PFSK-1 (cell line): ENCODE data around the gene EGFL7.

Experiments used
- POLR2AphosphoS5 ChIP-seq: IDR thresholded peaks from 2 replicates; pipeline ENCODE4 v1.6.1; 2012; ENCODE audit warnings: low read depth, mild to moderate bottlenecking, control low read depth, low read length, moderate library complexity
- TF ChIP-seq, protein P1 (sequence below), 2 experiments: IDR thresholded peaks; 2 replicates each; pipeline versions ENCODE4 v1.6.1 to v1.8.0; 2011 to 2012; ENCODE audit warnings: low read depth in 2 of 2, low read length in 2 of 2, control low read depth in 1 of 2, inconsistent platforms in 1 of 2, mild to moderate bottlenecking in 1 of 2, moderate library complexity in 1 of 2; ENCODE audit not compliant: insufficient read depth in 1 of 2

DNA sequence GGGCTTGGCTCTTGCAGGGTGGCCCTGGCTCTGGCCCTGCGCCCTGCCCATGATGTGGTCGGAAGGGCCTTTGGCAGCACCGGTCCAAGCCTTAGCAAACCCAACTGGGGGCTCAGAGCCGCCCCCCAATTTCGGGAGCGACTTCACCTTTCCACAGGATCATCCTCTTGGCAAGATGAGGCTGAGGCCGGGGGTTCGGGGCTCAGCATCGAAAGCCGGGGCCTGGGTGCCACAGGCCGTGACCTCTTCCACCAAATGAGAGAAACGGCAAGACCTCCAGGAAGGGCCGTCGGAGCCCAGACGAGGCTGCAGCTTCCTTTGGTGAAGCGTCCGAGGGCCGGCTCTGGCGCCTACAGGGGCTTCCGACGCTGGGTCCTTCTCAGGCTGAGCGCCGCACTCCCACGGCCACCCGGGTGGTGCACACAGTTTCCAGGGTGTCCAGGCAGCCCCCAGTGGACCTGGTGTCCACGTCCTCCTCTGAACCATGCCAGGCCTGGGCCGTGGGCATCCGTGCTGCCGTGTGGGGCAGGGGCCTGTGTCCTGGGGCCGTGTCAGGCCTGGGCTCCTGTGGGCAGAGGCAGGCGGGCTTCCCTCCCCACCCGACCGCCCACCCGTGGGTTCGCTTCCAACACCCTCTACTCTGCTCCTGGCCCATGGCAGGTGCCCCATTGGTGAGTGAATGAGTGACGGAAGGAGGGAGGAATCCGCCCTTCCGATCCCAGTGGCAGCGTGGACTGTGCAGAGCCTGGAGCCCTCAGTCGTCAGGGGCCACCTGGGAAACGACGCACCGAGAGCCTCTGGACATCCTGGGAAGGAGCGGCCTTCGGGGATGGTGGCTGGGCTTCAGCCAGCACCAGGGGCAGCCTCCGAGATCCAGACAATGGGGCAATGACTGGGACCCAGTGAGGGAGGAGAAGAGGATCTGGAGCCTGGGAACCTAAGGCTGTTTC, 29.7 kb downstream of the EGFL7 start:
- TF ChIP-seq, protein P1, sequence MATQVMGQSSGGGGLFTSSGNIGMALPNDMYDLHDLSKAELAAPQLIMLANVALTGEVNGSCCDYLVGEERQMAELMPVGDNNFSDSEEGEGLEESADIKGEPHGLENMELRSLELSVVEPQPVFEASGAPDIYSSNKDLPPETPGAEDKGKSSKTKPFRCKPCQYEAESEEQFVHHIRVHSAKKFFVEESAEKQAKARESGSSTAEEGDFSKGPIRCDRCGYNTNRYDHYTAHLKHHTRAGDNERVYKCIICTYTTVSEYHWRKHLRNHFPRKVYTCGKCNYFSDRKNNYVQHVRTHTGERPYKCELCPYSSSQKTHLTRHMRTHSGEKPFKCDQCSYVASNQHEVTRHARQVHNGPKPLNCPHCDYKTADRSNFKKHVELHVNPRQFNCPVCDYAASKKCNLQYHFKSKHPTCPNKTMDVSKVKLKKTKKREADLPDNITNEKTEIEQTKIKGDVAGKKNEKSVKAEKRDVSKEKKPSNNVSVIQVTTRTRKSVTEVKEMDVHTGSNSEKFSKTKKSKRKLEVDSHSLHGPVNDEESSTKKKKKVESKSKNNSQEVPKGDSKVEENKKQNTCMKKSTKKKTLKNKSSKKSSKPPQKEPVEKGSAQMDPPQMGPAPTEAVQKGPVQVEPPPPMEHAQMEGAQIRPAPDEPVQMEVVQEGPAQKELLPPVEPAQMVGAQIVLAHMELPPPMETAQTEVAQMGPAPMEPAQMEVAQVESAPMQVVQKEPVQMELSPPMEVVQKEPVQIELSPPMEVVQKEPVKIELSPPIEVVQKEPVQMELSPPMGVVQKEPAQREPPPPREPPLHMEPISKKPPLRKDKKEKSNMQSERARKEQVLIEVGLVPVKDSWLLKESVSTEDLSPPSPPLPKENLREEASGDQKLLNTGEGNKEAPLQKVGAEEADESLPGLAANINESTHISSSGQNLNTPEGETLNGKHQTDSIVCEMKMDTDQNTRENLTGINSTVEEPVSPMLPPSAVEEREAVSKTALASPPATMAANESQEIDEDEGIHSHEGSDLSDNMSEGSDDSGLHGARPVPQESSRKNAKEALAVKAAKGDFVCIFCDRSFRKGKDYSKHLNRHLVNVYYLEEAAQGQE (IDR thresholded peaks at IDR 0.05; ENCODE audit: insufficient read depth in 1 of 2, low read depth in 2 of 2, low read length in 2 of 2) = no peak
- TF ChIP-seq POLR2AphosphoS5 = no peak
